MM.1S (cell line): ENCODE data around the gene SHC1.

ENCODE experiments used
- CTCF ChIP-seq: fragments of 300-600 bp; sonication (generic); IDR thresholded peaks from 2 replicates; pipeline ENCODE4 v1.5.1; 2016; ENCODE audit warnings: antibody characterized with exemption, low read length, mixed read lengths
- EZH2 ChIP-seq: fragments of 300-600 bp; sonication (generic); optimal IDR thresholded peaks from 2 replicates; pipeline ENCODE3; 2017; ENCODE audit warnings: low read depth, mild to moderate bottlenecking, antibody characterized with exemption, low read length, mixed read lengths

DNA sequence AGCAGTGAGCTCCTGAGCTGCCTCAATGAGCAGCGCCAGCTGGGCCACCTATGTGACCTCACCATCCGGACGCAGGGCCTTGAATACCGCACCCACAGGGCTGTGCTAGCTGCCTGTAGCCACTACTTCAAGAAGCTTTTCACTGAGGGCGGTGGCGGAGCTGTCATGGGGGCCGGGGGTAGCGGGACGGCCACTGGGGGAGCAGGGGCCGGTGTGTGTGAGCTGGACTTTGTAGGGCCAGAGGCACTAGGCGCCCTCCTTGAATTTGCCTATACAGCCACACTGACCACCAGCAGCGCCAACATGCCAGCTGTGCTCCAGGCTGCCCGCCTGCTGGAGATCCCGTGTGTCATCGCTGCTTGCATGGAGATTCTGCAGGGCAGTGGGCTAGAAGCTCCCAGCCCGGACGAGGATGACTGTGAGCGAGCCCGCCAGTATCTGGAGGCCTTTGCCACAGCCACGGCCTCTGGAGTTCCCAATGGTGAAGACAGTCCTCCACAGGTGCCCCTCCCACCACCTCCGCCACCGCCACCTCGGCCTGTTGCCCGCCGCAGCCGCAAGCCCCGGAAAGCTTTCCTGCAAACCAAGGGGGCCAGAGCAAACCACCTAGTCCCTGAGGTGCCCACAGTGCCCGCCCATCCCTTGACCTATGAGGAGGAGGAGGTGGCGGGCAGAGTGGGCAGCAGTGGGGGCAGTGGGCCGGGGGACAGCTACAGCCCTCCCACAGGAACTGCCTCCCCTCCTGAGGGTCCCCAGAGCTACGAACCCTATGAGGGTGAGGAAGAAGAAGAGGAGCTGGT lies 44.4 kb upstream of the SHC1 start:
- TF ChIP-seq EZH2: no peak
- no peak for TF ChIP-seq CTCF
